Liver (tissue), 9 donors: ENCODE measurements around the gene SH3PXD2A. TPM values are rescaled to one million over a fixed set of nuclear protein-coding genes. Genes with fewer than 3 reads are reported as not detected.

Experiments
- DNase-seq: peaks from one replicate; pipeline ENCODE4 v3.0.0-alpha.2; 2017; ENCODE audit warnings: low spot score
- H3K27ac ChIP-seq, 2 donors: one replicate each; pipeline ENCODE4 v1.7.0; 2013; ENCODE audit warnings: inconsistent platforms in 2 of 2, low read length in 2 of 2, control low read depth in 1 of 2, low read depth in 1 of 2, mild to moderate bottlenecking in 1 of 2
- H3K27me3 ChIP-seq, 4 donors: one replicate each; pipeline versions ENCODE4 v1.6.1 to v1.7.0; 2013; ENCODE audit warnings: low read length in 3 of 4, inconsistent platforms in 1 of 4, mild to moderate bottlenecking in 1 of 4, moderate library complexity in 1 of 4; ENCODE audit not compliant: control insufficient read depth in 4 of 4, insufficient read depth in 4 of 4
- H3K36me3 ChIP-seq, 4 donors: one replicate each; pipeline versions ENCODE4 v1.6.1 to v1.7.0; 2013; ENCODE audit warnings: low read length in 3 of 4, mild to moderate bottlenecking in 3 of 4, low read depth in 1 of 4, moderate library complexity in 1 of 4; ENCODE audit not compliant: control insufficient read depth in 4 of 4, insufficient read depth in 3 of 4
- H3K4me1 ChIP-seq, 4 donors: one replicate each; pipeline versions ENCODE4 v1.6.1 to v1.7.0; 2013; ENCODE audit warnings: low read length in 3 of 4, mild to moderate bottlenecking in 3 of 4, moderate library complexity in 1 of 4; ENCODE audit not compliant: control insufficient read depth in 4 of 4, insufficient read depth in 4 of 4
- H3K4me3 ChIP-seq, 3 donors: one replicate each; pipeline versions ENCODE4 v1.6.1 to v1.7.0; 2013; ENCODE audit warnings: low read length in 3 of 3, control low read depth in 1 of 3, low read depth in 1 of 3, mild to moderate bottlenecking in 1 of 3
- H3K9ac ChIP-seq, 2 donors: one replicate each; pipeline ENCODE4 v1.7.0; 2013; ENCODE audit warnings: low read length in 2 of 2, mild to moderate bottlenecking in 2 of 2, moderate library complexity in 2 of 2, control low read depth in 1 of 2, low read depth in 1 of 2
- H3K9me3 ChIP-seq, 4 donors: one replicate each; pipeline versions ENCODE4 v1.6.1 to v1.7.0; 2013; ENCODE audit warnings: low read length in 3 of 4; ENCODE audit not compliant: control insufficient read depth in 4 of 4
- ATF3 ChIP-seq: IDR thresholded peaks from 2 replicates; pipeline ENCODE4 v1.6.1; 2016; ENCODE audit warnings: antibody characterized with exemption
- CTCF ChIP-seq: fragments of 150-350 bp; IDR thresholded peaks from 2 replicates; pipeline ENCODE4 v1.5.1; 2017; ENCODE audit warnings: improper control_type of control experiment, low read depth, low read length; ENCODE audit not compliant: missing input control
- EGR1 ChIP-seq, 2 donors: IDR thresholded peaks; 2 replicates each; pipeline ENCODE4 v1.6.1; 2016 to 2018; ENCODE audit warnings: antibody characterized with exemption in 2 of 2, low read depth in 2 of 2
- FOXA1 ChIP-seq: IDR thresholded peaks from 2 replicates; pipeline ENCODE4 v1.6.1; 2016; ENCODE audit warnings: antibody characterized with exemption
- FOXA2 ChIP-seq: IDR thresholded peaks from 2 replicates; pipeline ENCODE4 v1.6.1; 2016; ENCODE audit warnings: antibody characterized with exemption
- GABPA ChIP-seq, 2 donors: IDR thresholded peaks in 1 of 2; conservative IDR thresholded peaks in 1 of 2; 2 replicates each; pipeline ENCODE4 v1.6.1; 2016; ENCODE audit warnings: antibody characterized with exemption in 2 of 2, mild to moderate bottlenecking in 1 of 2, moderate library complexity in 1 of 2
- HNF4G ChIP-seq: IDR thresholded peaks from 2 replicates; pipeline ENCODE4 v1.6.1; 2016; ENCODE audit warnings: antibody characterized with exemption
- JUND ChIP-seq, 2 donors: IDR thresholded peaks; 2 replicates each; pipeline ENCODE4 v1.6.1; 2016; ENCODE audit warnings: antibody characterized with exemption in 2 of 2
- NR2F2 ChIP-seq: IDR thresholded peaks from 2 replicates; pipeline ENCODE4 v1.6.1; 2016; ENCODE audit warnings: antibody characterized with exemption
- REST ChIP-seq: IDR thresholded peaks from 2 replicates; pipeline ENCODE4 v1.6.1; 2016; ENCODE audit warnings: antibody characterized with exemption, mild to moderate bottlenecking
- RXRA ChIP-seq, 2 donors: IDR thresholded peaks; 2 replicates each; pipeline ENCODE4 v1.6.1; 2017 to 2018; ENCODE audit warnings: antibody characterized with exemption in 2 of 2, mild to moderate bottlenecking in 1 of 2
- SP1 ChIP-seq: IDR thresholded peaks from 2 replicates; pipeline ENCODE4 v1.6.1; 2018; ENCODE audit warnings: antibody characterized with exemption, mild to moderate bottlenecking
- TAF1 ChIP-seq: conservative IDR thresholded peaks from 2 replicates; pipeline ENCODE4 v1.6.1; 2016; ENCODE audit warnings: antibody characterized with exemption, mild to moderate bottlenecking
- YY1 ChIP-seq: IDR thresholded peaks from 2 replicates; pipeline ENCODE4 v1.6.1; 2016; ENCODE audit warnings: antibody characterized with exemption, mild to moderate bottlenecking
- ZBTB33 ChIP-seq: IDR thresholded peaks from 2 replicates; pipeline ENCODE4 v1.6.1; 2016; ENCODE audit warnings: antibody characterized with exemption
- WGBS: extraction: QIAGEN DNeasy Blood & Tissue Kit; methylation state at CpG from one replicate; pipeline ENCODE4 v1.1.7; 2013; 5-methylcytosine and 5-hydroxymethylcytosine counted together
- polyA plus RNA-seq, 2 donors: library from polyadenylated mRNA; stranded (reverse) in 1 of 2; unstranded in 1 of 2; fragments of 200-250 nt in 1 of 2; fragments of >200 nt in 1 of 2; fragmentation: Nextera tagmentation in 1 of 2; extraction: Ambion mirVana in 1 of 2; gene quantifications; one replicate each; pipeline versions ENCODE4 v1.2.1 to v1.2.3, GENCODE V29; 2013 to 2015
- total RNA-seq, 2 donors: library from RNA; depleted of rRNA; stranded (reverse); fragments of >200 nt; gene quantifications; one replicate each; pipeline ENCODE4 v1.2.3, GENCODE V29; 2014
- TF ChIP-seq, protein P1 (sequence below): IDR thresholded peaks from 2 replicates; pipeline ENCODE4 v1.6.1; 2016; ENCODE audit warnings: antibody characterized with exemption
- donor health status: healthy.
- donor health status: healthy.
- donor health status: healthy.
- donor health status: healthy.
- donor health status: healthy.

Gene SH3PXD2A
- total and polyA plus RNA-seq, 4 donors = 0.82 to 5.5 (median 3.9) TPM

GRCh38 chr10:103765981-103766380, 89.4 kb downstream of the SH3PXD2A start:
- H3K27me3 ChIP-seq = no peaks in the 10 kb centered on the region
- TF ChIP-seq ATF3 (no peak), CTCF (no peak), TAF1 (no peak), ZBTB33 (no peak), YY1 (no peak), EGR1 (IDR thresholded peaks at IDR 0.05; ENCODE audit: low read depth in 2 of 2) (no peak), FOXA2 (no peak), GABPA (IDR thresholded peaks at IDR 0.05 in 1 of 2, conservative IDR thresholded peaks at IDR 0.05 in 1 of 2) (no peak), HNF4G (no peak), RXRA (IDR thresholded peaks at IDR 0.05) (no peak)
- WGBS = 65% methylated on average over 8 of the region's 8 CpGs
- peaks cover 0 to 3% (median 1%) of the 10 kb centered on the region in 4 donors for H3K4me1 ChIP-seq
- no peak for DNase-seq
- no peaks in the 10 kb centered on the region for H3K36me3 ChIP-seq
- H3K9ac ChIP-seq = no peak overlapping the region
- H3K9me3 ChIP-seq = no peaks in the 10 kb centered on the region
- H3K4me3 ChIP-seq = no peak overlapping the region
- no peak overlapping the region for H3K27ac ChIP-seq

GRCh38 chr10:103765168-103765567, 90.2 kb downstream of the SH3PXD2A start:
- H3K36me3 ChIP-seq = no peaks in the 10 kb centered on the region
- DNase-seq = no peak
- peaks cover 0 to 3% (median 1%) of the 10 kb centered on the region in 4 donors for H3K4me1 ChIP-seq

More at GRCh38 chr10:103765168-103765567, 90.2 kb downstream of the SH3PXD2A start:
- Histone ChIP-seq H3K9me3 (no peaks in the 10 kb centered on the region), H3K4me3 (no peak overlapping the region), H3K27me3 (no peaks in the 10 kb centered on the region), H3K9ac (no peak overlapping the region), H3K27ac (no peak overlapping the region)
- no peak for TF ChIP-seq FOXA2
- TF ChIP-seq, protein P1, sequence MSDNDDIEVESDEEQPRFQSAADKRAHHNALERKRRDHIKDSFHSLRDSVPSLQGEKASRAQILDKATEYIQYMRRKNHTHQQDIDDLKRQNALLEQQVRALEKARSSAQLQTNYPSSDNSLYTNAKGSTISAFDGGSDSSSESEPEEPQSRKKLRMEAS = no peak
- TF ChIP-seq TAF1 = no peak
- no peak for TF ChIP-seq EGR1 (IDR thresholded peaks at IDR 0.05; ENCODE audit: low read depth in 2 of 2)
- no peak for TF ChIP-seq SP1
- TF ChIP-seq NR2F2 = no peak
- no peak for TF ChIP-seq HNF4G
- no peak for TF ChIP-seq YY1
- TF ChIP-seq ATF3 = no peak
- no peak for TF ChIP-seq FOXA1
- TF ChIP-seq REST = no peak
- no peak for TF ChIP-seq JUND (IDR thresholded peaks at IDR 0.05)
- WGBS = 89% methylated on average over 6 of the region's 6 CpGs
